Measurements from ENCODE around the gene SKIDA1.

DNA sequence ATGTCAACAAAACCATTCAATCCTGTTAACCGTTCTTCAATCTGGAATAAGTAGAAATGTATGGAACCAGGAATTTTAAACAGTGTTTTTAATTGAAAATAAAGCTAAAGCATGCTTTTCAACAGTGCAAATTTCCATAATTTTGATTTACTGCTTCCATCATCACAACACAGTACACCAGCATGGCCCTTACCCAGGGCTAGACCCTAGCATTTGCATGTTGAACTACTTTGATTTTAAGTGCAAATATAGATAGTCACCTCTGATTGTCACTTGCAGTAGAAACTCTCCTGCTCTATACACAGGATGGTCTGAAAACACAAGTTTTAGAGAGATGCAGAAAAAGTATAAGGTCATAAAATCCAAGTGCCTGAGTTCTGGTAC, 12.1 kb downstream of the SKIDA1 start:
- no peak for TF ChIP-seq SNAI2 (CRISPR knock-in tag; IDR thresholded peaks at IDR 0.05)
- no peak for TF ChIP-seq ARNTL (CRISPR knock-in tag; IDR thresholded peaks at IDR 0.05; ENCODE audit: borderline replicate concordance, low read depth)
- no peak for TF ChIP-seq PPARA (CRISPR knock-in tag; IDR thresholded peaks at IDR 0.05; ENCODE audit: borderline replicate concordance)
